ENCODE data around the gene BABAM2. TPM values are rescaled to one million over a fixed set of nuclear protein-coding genes. Genes with fewer than 3 reads are reported as not detected.
"Not testable (repeated sequence)": the region's sequence is repeated elsewhere in the genome, so short reads cannot be mapped to it uniquely, and the experiment has no call there.

The BABAM2 gene
- total and polyA plus RNA-seq, 11 donors, result 22.2 to 75.1 (median 62.5) TPM

GRCh38 chr2:28332696-28333095, 442.2 kb downstream of the BABAM2 start:
- H3K9me3 ChIP-seq, result no peaks in the 10 kb centered on the region
- DNase-seq, result no peak
- WGBS, 4 donors, result 91 to 98% (median 94%) methylated on average over 8 of the region's 8 CpGs
- intact Hi-C loops (cut with DNase I), result loop anchor here in 1 of 10 donors (10.0 kb wide), 1 partner anchor 228 kb away; no protein-coding TSS in a partner anchor
- peaks cover 0 to 47% (median 21%) of the 10 kb centered on the region in 12 donors for H3K4me1 ChIP-seq
- H3K27me3 ChIP-seq, result no peaks in the 10 kb centered on the region
- TF ChIP-seq CTCF (IDR thresholded peaks at IDR 0.05), result no peak
- no peak for TF ChIP-seq POLR2A (IDR thresholded peaks at IDR 0.05)
- no peak overlapping the region for H3K4me3 ChIP-seq
- ATAC-seq, result no peak
- no peaks in the 10 kb centered on the region for H3K36me3 ChIP-seq
- H3K27ac ChIP-seq, result peak overlapping the region in 8 of 12 donors; percentile 83 to 100 (median 92)

- Histone ChIP-seq H3K4me1 (peaks cover 0 to 59% (median 28%) of the 10 kb centered on the region in 12 donors), H3K27me3 (no peaks in the 10 kb centered on the region), H3K36me3 (no peaks in the 10 kb centered on the region), H3K9me3 (no peaks in the 10 kb centered on the region), H3K4me3 (no peak overlapping the region), H3K27ac (peak overlapping the region; percentile 83 to 100 (median 91))
- TF ChIP-seq POLR2A (IDR thresholded peaks at IDR 0.05), result no peak
- TF ChIP-seq CTCF (IDR thresholded peaks at IDR 0.05), result no peak
- DNase-seq (peak in 4 of 5 donors; percentile 63 to 81 (median 74)), ATAC-seq (peak; percentile 74 to 91 (median 84))
- intact Hi-C loops (cut with DNase I), result loop anchor here in 1 of 10 donors (10.0 kb wide), 1 partner anchor 229 kb away; no protein-coding TSS in a partner anchor
- WGBS, 4 donors, result 36 to 51% (median 50%) methylated on average over 15 of the region's 15 CpGs
These were observed 443.3 kb downstream of the BABAM2 start for GRCh38 chr2:28333606-28334526.

- Histone ChIP-seq H3K4me1 (peaks cover 0 to 65% (median 31%) of the 10 kb centered on the region in 12 donors), H3K9me3 (no peaks in the 10 kb centered on the region), H3K4me3 (no peak overlapping the region), H3K27ac (peak overlapping the region; percentile 83 to 100 (median 91)), H3K27me3 (no peaks in the 10 kb centered on the region), H3K36me3 (no peaks in the 10 kb centered on the region)
- WGBS, 4 donors, result 54 to 70% (median 61%) methylated on average over 8 of the region's 8 CpGs
- intact Hi-C loops (cut with DNase I), result loop anchor here in 1 of 10 donors (10.0 kb wide), 1 partner anchor 230 kb away; no protein-coding TSS in a partner anchor
- ATAC-seq, result peak; percentile 82 to 87 (median 84)
- DNase-seq, result peak in 4 of 5 donors; percentile 39 to 68 (median 54)
- TF ChIP-seq CTCF (IDR thresholded peaks at IDR 0.05), result no peak
- no peak for TF ChIP-seq POLR2A (IDR thresholded peaks at IDR 0.05)
These were observed 444.0 kb downstream of the BABAM2 start for GRCh38 chr2:28334527-28334894.

- Histone ChIP-seq H3K27ac (peak overlapping the region in 11 of 12 donors; percentile 83 to 100 (median 91)), H3K4me1 (peaks cover 0 to 65% (median 31%) of the 10 kb centered on the region in 12 donors)
- H3K9me3 ChIP-seq, ATAC-seq, H3K36me3 ChIP-seq, DNase-seq, H3K27me3 ChIP-seq, H3K4me3 ChIP-seq: not testable (repeated sequence)
- 92 to 98% (median 97%) methylated on average over 10 to 11 of the region's 11 CpGs for WGBS, 4 donors
- intact Hi-C loops (cut with DNase I), result loop anchor here in 2 of 10 donors (5.0 to 10.0 kb wide), 2 partner anchors 57 to 230 kb away; partner anchors contain the start of gene FOSL2 (in 1 of the 2)
These were observed 444.7 kb downstream of the BABAM2 start for GRCh38 chr2:28335265-28335664.

All from heart left ventricle (tissue), 16 donors.